Endothelial cell of umbilical vein (primary cell): ENCODE data around the gene GPSM1. TPM values are rescaled to one million over a fixed set of nuclear protein-coding genes. Genes with fewer than 3 reads are reported as not detected.

ENCODE experiments used
- BruUV-seq: library from RNA; stranded (reverse); fragments of 400-500 nt; replicated peaks from 2 replicates; lab custom pipeline; 2021; lab: Mats Ljungman, UMichigan
- CTCF ChIA-PET: fragments of 300-600, 350-600 bp; sonication (Branson Sonifier 250); formaldehyde crosslinking; loops from one replicate; lab custom pipeline; 2021; ENCODE audit warnings: antibody characterized with exemption, inconsistent platforms; lab: Charles Lee
- POLR2A ChIA-PET: fragments of 300-600, 350-600 bp; sonication (Branson Sonifier 250); formaldehyde crosslinking; loops from one replicate; lab custom pipeline; 2021; ENCODE audit warnings: antibody characterized with exemption, inconsistent platforms; lab: Charles Lee
- DNase-seq: peaks from one replicate; pipeline ENCODE4 v3.0.0-alpha.2; 2011; ENCODE audit warnings: low read depth, low spot score
- FAIRE-seq: peaks from 2 replicates; lab custom pipeline; 2011; peaks lifted over from hg19 to GRCh38; lab: Jason Lieb, UNC
- H2AFZ ChIP-seq: 2 replicates; pipeline ENCODE4 v1.6.0; 2012; ENCODE audit warnings: low read depth, low read length, control low read depth, inconsistent platforms
- H3K27ac ChIP-seq: 2 replicates; pipeline ENCODE4 v1.5.1; 2011; ENCODE audit warnings: low read depth, mild to moderate bottlenecking, control low read depth, low read length, moderate library complexity; ENCODE audit not compliant: insufficient read depth
- H3K27me3 ChIP-seq, 2 experiments: 2 replicates each; pipeline versions ENCODE4 v1.6.0 to v1.6.1; 2011; ENCODE audit warnings: low read length in 2 of 2, mixed read lengths in 1 of 2; ENCODE audit not compliant: control insufficient read depth in 2 of 2, insufficient read depth in 2 of 2
- H3K36me3 ChIP-seq, 2 experiments: 2 replicates in 1 of 2; 3 replicates in 1 of 2; pipeline ENCODE4 v1.5.1; 2011; ENCODE audit warnings: low read length in 2 of 2, mild to moderate bottlenecking in 1 of 2, moderate library complexity in 1 of 2; ENCODE audit not compliant: control insufficient read depth in 2 of 2, insufficient read depth in 2 of 2; ENCODE audit errors: extremely low read depth in 1 of 2
- H3K4me1 ChIP-seq: 3 replicates; pipeline ENCODE4 v1.5.1; 2011; ENCODE audit warnings: mild to moderate bottlenecking, low read length; ENCODE audit not compliant: control insufficient read depth, insufficient read depth; ENCODE audit errors: extremely low read depth
- H3K4me2 ChIP-seq: 2 replicates; pipeline ENCODE4 v1.6.1; 2011; ENCODE audit warnings: low read length, control low read depth, mixed read lengths; ENCODE audit not compliant: insufficient read depth
- H3K4me3 ChIP-seq, 3 experiments: fragments of 200-600 bp in 1 of 3; sonication (generic), shearing (Covaris generic) in 1 of 3; replicated peaks in 1 of 3; 2 replicates each; pipeline ENCODE4 v1.5.1; 2011 to 2016; ENCODE audit warnings: control low read depth in 3 of 3, low read length in 3 of 3, mild to moderate bottlenecking in 2 of 3, inconsistent platforms in 1 of 3, low read depth in 1 of 3, moderate library complexity in 1 of 3; ENCODE audit not compliant: insufficient read depth in 1 of 3
- H3K79me2 ChIP-seq: 2 replicates; pipeline ENCODE4 v1.6.0; 2012; ENCODE audit warnings: low read length, inconsistent platforms; ENCODE audit not compliant: control insufficient read depth, insufficient read depth
- H3K9ac ChIP-seq: replicated peaks from 2 replicates; pipeline ENCODE3; 2011; ENCODE audit warnings: low read length, control low read depth; ENCODE audit not compliant: insufficient read depth; ENCODE audit errors: extremely low read depth
- H3K9me1 ChIP-seq: replicated peaks from 3 replicates; pipeline ENCODE4 v1.6.0; 2011; ENCODE audit warnings: mild to moderate bottlenecking, low read length; ENCODE audit not compliant: control insufficient read depth, insufficient read depth; ENCODE audit errors: extremely low read depth
- H3K9me3 ChIP-seq: replicated peaks from 2 replicates; pipeline ENCODE4 v1.5.1; 2012; ENCODE audit warnings: low read length, inconsistent platforms; ENCODE audit not compliant: control insufficient read depth, insufficient read depth
- H4K20me1 ChIP-seq: replicated peaks from 2 replicates; pipeline ENCODE3; 2011; ENCODE audit warnings: mild to moderate bottlenecking, low read length; ENCODE audit not compliant: control insufficient read depth, insufficient read depth; ENCODE audit errors: extremely low read depth
- CTCF ChIP-seq, 2 donors: IDR thresholded peaks; 1 replicate in 1 of 2; 2 replicates in 1 of 2; pipeline ENCODE4 v1.5.1; 2011; ENCODE audit warnings: low read length in 2 of 2, mild to moderate bottlenecking in 2 of 2, moderate library complexity in 2 of 2, control low read depth in 1 of 2, inconsistent platforms in 1 of 2, low read depth in 1 of 2; ENCODE audit not compliant: insufficient read depth in 1 of 2; ENCODE audit errors: extremely low read depth in 1 of 2
- EZH2 ChIP-seq: IDR thresholded peaks from 2 replicates; pipeline ENCODE4 v1.6.1; 2012; ENCODE audit warnings: borderline replicate concordance, low read depth, mild to moderate bottlenecking, moderate library complexity, low read length, inconsistent platforms; ENCODE audit not compliant: severe bottlenecking
- FOS ChIP-seq: IDR thresholded peaks from 2 replicates; pipeline ENCODE4 v1.6.1; 2011; ENCODE audit warnings: mild to moderate bottlenecking, low read length, moderate library complexity, borderline replicate concordance; ENCODE audit not compliant: insufficient read depth
- GATA2 ChIP-seq: IDR thresholded peaks from 2 replicates; pipeline ENCODE4 v1.7.0; 2011; ENCODE audit warnings: low read depth, mild to moderate bottlenecking, moderate library complexity, mixed read lengths, low read length; ENCODE audit not compliant: insufficient read length, insufficient read depth
- JUN ChIP-seq: IDR thresholded peaks from 2 replicates; pipeline ENCODE4 v1.6.1; 2011; ENCODE audit warnings: borderline replicate concordance, low read depth; ENCODE audit not compliant: insufficient read length, insufficient read depth
- MAX ChIP-seq: IDR thresholded peaks from 2 replicates; pipeline ENCODE4 v1.6.1; 2011; ENCODE audit not compliant: insufficient read depth, insufficient read length
- MYC ChIP-seq: IDR thresholded peaks from one replicate; pipeline ENCODE4 v1.6.1; 2011; ENCODE audit warnings: mild to moderate bottlenecking, low read depth, low read length
- POLR2A ChIP-seq: IDR thresholded peaks from 2 replicates; pipeline ENCODE4 v1.6.1; 2012; ENCODE audit warnings: low read depth, mild to moderate bottlenecking, control low read depth, low read length
- POLR2AphosphoS5 ChIP-seq: IDR thresholded peaks from 2 replicates; pipeline ENCODE4 v1.6.1; 2012; ENCODE audit warnings: low read depth, mild to moderate bottlenecking, control low read depth, low read length, moderate library complexity; ENCODE audit not compliant: insufficient read depth
- dilution Hi-C: fragments of 300-500 bp; cut with MboI; formaldehyde crosslinking; loops from one replicate; pipeline ENCODE4 v1.15.0; 2019; ENCODE audit warnings: low sequenced_read_pairs; ENCODE audit not compliant: extremely low pct_ligation_motif_present
- intact Hi-C: fragments of 100-400 bp; cut with micrococcal nuclease; formaldehyde crosslinking; loops from one replicate; pipeline ENCODE4 v1.10.0; 2022
- polyA plus RNA-seq, 4 experiments: library from polyadenylated mRNA; depleted of rRNA in 3 of 4; stranded (reverse) in 3 of 4; unstranded in 1 of 4; fragments of >200 nt; gene quantifications; 2 replicates each; pipeline versions ENCODE4 v1.2.1 to v1.2.3, GENCODE V29; 2011 to 2012; ENCODE audit warnings: missing spikeins in 1 of 4
- total RNA-seq: library from RNA; stranded (reverse); gene quantifications from 2 replicates; pipeline ENCODE4 v1.2.3, GENCODE V29; 2021

Gene GPSM1
- total and polyA plus RNA-seq, 2 donors (not counting 3 experiments of a cell fraction or from before 2014, with no cell fraction given) = 34.6 to 47.1 TPM

- Histone ChIP-seq H3K9ac (no peak overlapping the region), H4K20me1 (no peaks in the 10 kb centered on the region), H3K36me3 (no peaks in the 10 kb centered on the region), H2AFZ (no peak overlapping the region), H3K27ac (no peak overlapping the region), H3K9me1 (no peaks in the 10 kb centered on the region), H3K4me2 (no peak overlapping the region), H3K4me1 (no peaks in the 10 kb centered on the region), H3K9me3 (no peaks in the 10 kb centered on the region), H3K4me3 (no peak overlapping the region), H3K79me2 (no peaks in the 10 kb centered on the region), H3K27me3 (no peaks in the 10 kb centered on the region)
- FAIRE-seq (no peak), DNase-seq (no peak)
- POLR2A ChIA-PET = no interaction called here
- TF ChIP-seq MAX (no peak), POLR2AphosphoS5 (no peak), FOS (no peak), CTCF (IDR thresholded peaks at IDR 0.05; ENCODE audit: extremely low read depth in 1 of 2, insufficient read depth in 1 of 2, low read depth in 1 of 2, low read length in 2 of 2) (no peak), JUN (no peak), POLR2A (no peak), GATA2 (no peak), MYC (no peak), EZH2 (no peak)
- intact Hi-C loops = loop anchor here (10.0 kb wide), 2 partner anchors 322 to 682 kb away; partner anchors contain the start of gene UBAC1
- BruUV-seq = no TSS peak
- dilution Hi-C loops = no loop called here
- CTCF ChIA-PET = interaction anchor here (1.0 to 1.2 kb wide), 2 partner anchors 117 to 154 kb away, joined by 3 read pairs; no protein-coding TSS in a partner anchor
Measured at GRCh38 chr9:136286987-136287379, 40.4 kb upstream of the GPSM1 start.
